ENCODE results near the gene RALGPS1.

The RALGPS1 gene

DNA sequence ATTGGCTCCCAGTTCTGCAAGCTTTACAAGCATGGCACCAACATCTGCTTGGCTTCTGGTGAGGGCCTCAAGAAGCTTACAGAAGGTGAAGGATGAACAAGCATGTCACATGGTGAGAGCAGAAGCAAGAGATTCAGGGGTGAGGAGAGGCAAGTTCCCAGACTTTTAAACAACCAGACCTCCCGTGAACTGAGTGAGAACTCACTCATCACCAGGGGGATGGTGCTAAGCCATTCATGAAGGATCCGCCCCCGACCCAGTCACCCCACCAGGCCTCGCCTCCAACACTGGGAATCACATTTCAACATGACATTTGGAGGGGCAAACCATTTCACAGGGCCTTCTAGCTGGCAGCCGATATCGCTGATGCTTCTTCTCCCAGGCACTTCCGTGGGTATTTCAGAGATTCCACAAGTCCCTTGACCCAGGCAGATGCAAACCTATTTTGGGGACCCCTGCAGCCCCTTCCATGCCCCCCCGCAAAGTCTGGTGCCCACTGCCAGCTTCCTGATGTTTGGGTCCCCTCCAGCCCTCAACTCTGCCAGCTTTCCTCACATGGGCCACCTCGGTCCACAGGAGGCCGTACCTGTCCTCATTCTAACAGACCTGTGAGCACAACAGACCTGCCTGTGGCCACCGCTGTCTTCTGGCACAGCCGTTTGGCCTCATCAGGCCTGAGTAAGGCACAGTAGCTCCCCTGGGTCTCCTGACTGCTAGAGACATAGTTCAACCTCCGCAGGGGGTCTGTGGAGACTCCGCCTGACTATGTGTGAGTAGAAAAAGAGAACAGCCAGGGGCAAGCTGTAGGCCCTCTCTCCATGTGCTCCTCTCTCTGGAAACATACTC, 268.5 kb downstream of the RALGPS1 start:
- no peak for DNase-seq (ENCODE audit: low read depth in 2 of 3, low spot score in 1 of 3)

GRCh38 chr9:127183814-127184582, 269.4 kb downstream of the RALGPS1 start:
- DNase-seq (ENCODE audit: low read depth in 2 of 3, low spot score in 1 of 3): no peak

GRCh38 chr9:127184641-127185040, 270.1 kb downstream of the RALGPS1 start:
- DNase-seq (ENCODE audit: low read depth in 2 of 3, low spot score in 1 of 3): no peak

DNA sequence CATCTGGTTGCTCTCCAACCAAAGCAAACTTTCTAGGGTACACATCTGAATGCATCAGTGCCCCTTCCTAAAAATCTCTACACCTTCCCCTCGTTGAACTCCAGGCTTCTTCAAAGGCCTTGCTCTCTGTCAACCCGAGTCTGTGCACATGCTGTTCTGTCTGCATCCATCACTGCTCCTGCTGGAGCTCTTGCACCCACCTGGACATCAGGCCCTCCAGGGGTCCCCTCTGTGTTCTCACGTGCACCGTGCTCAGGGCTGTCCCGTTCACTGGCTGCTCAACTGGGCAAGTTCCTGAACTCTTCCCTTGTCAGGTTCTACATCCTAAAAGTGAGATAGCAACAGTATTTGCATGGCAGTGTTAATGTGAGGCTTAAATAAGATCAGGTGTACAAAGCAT, 270.6 kb downstream of the RALGPS1 start:
- DNase-seq (ENCODE audit: low read depth in 2 of 3, low spot score in 1 of 3): no peak

- DNase-seq (ENCODE audit: low read depth in 2 of 3, low spot score in 1 of 3): no peak
Measured at GRCh38 chr9:127185931-127186781, 271.6 kb downstream of the RALGPS1 start.

DNA sequence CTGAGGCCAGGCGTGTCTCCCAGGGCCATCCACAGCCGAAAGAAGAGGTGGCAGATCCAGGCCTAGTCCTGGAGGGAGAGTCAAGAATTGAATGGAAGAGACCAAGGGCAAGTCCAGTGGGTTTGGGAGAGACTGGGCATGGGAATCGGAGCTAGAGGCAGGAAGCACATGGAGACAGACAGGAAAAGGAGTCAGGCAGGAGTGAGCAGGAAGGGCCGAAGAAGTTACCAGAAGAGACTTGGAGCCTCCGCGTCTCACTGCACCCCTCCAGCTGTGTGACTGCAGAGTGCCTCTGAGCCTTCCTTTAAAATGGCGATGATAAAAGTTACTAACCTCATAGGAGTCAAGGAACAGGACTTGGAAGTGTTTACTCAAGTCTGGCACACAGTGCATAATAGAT, 272.2 kb downstream of the RALGPS1 start:
- DNase-seq (ENCODE audit: low read depth in 2 of 3, low spot score in 1 of 3): no peak

DNA sequence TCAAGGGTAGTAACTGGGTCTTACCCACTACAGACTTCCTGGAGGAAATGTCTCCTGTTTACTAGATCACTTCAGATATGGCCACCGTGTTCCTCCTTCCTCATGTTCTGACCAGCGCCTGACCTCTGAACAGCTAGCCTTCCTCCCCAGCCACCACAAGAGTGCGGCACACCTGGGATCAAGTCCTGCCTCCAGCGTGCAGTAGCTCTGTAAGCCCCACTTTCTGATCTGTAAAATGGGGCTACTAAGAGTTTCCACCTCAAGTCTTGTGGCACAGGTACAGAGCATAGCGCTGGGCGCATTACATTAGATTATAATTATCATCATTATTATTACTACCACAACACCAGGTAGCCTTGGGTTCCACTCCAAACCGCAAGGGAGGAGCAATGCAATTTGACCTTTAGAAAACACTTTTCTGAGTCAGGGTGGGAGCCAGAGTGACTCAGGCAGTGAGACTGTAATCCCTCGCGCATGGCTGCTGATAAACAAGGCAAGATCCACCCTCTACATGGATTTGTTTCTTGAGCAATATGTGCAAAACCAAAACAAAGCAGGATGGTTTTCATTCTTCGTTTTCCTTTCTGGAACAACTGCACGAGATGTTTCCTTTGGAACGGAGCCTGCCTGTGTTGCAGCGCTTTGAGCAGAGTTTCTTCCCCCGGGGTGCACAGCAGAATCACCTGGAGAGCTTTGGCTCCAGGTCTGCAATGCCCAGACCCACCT, 272.8 kb downstream of the RALGPS1 start:
- DNase-seq (ENCODE audit: low read depth in 2 of 3, low spot score in 1 of 3): no peak

DNA sequence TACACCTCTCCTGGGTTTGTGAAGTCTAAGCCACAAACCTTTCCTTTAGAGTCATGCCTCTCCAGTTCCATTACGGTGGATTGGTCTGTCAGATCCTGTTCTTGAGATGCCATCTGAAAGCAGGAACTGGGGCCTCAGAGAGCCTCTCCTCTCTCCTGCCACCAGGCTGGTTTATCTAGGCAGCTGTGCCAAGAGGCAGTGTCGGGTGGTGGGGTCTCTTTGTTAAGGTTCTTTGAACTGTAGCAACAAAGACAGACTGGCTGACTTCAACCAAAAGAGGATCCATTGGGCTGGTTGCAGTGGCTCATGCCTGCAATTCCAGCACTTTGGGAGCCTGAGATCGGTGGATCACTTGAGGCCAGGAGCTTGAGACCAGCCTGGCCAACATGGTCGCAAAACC, 273.8 kb downstream of the RALGPS1 start:
- DNase-seq (ENCODE audit: low read depth in 2 of 3, low spot score in 1 of 3): no peak

- DNase-seq (ENCODE audit: low read depth in 2 of 3, low spot score in 1 of 3): no peak
Measured at GRCh38 chr9:127189628-127190027, 275.0 kb downstream of the RALGPS1 start.

GRCh38 chr9:127192744-127193143, 278.2 kb downstream of the RALGPS1 start:
- DNase-seq (ENCODE audit: low read depth in 2 of 3, low spot score in 1 of 3): no peak

GRCh38 chr9:127193483-127193882, 278.9 kb downstream of the RALGPS1 start:
- DNase-seq (ENCODE audit: low read depth in 2 of 3, low spot score in 1 of 3): no peak

- no peak for DNase-seq (ENCODE audit: low read depth in 2 of 3, low spot score in 1 of 3)
Measured at GRCh38 chr9:127194881-127195713, 280.5 kb downstream of the RALGPS1 start.

GRCh38 chr9:127195976-127196825, 281.6 kb downstream of the RALGPS1 start:
- no peak for DNase-seq (ENCODE audit: low read depth in 2 of 3, low spot score in 1 of 3)

DNA sequence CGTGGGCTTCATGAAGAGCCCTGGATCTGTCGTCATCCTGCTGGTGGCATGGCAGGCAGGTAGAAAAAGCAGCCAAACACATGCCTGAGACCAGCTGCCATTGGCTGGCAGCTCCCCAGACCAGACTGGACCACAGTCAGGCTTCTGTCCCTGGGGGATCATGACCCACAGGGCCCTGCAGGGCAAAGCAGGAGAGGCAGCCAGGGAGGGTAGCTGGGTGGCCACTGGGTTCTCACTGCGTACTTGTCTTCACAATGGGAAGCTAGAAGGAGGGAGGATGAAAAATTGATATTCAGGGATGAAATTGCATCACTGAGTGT, 282.2 kb downstream of the RALGPS1 start:
- DNase-seq (ENCODE audit: low read depth in 2 of 3, low spot score in 1 of 3): no peak

DNA sequence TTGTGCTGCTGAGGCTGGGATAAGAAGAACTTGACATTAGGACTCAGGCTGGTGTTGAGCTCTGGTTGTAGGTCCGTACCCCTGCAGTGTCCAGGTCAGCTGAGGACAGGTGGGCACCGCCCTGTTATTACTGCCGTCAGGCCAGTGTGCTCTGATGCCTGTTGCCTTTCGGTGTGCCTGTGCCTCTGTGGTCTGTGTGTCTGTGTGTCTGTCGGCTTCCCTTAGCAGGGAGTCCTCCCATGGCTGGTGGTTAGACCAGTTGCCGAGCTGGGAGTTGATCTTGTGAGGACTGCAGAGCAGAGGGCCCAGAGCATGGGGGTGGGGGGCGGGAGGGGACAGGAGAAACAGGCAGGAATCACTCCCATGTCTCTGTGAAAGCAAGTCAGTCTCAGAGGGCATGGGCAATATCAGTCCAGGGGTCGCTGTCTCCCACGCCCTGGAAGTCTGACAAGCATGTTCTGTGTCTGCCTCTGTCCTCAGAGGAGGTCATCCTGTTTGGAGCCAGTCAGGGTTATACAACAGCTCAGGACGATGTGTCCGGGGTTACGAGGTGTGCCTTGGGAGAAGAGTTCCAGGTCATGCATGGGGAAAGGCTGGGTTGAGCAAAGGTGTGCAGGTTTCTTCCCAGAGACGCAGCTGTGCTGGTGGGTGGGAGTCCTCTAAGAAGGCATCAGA, 282.7 kb downstream of the RALGPS1 start:
- no peak for DNase-seq (ENCODE audit: low read depth in 2 of 3, low spot score in 1 of 3)

GRCh38 chr9:127197861-127198430, 283.4 kb downstream of the RALGPS1 start:
- no peak for DNase-seq (ENCODE audit: low read depth in 2 of 3, low spot score in 1 of 3)

- no peak for DNase-seq (ENCODE audit: low read depth in 2 of 3, low spot score in 1 of 3)
Measured at GRCh38 chr9:127198587-127198986, 284.0 kb downstream of the RALGPS1 start.

Data from stimulated activated CD4-positive, alpha-beta T cell treated with anti-CD3 and anti-CD28 coated beads, Interleukin-12 subunit alpha, Interleukin-12 subunit beta, amount 100 ng/mL, for 48 hours (primary cell).